Medulla oblongata (tissue), 1 donor: Measurements from ENCODE around the gene SHISA9.

ENCODE experiments used
- DNase-seq: peaks from one replicate; pipeline ENCODE4 v3.0.0-alpha.2; 2015; ENCODE audit errors: extremely low spot score

Gene SHISA9

DNA sequence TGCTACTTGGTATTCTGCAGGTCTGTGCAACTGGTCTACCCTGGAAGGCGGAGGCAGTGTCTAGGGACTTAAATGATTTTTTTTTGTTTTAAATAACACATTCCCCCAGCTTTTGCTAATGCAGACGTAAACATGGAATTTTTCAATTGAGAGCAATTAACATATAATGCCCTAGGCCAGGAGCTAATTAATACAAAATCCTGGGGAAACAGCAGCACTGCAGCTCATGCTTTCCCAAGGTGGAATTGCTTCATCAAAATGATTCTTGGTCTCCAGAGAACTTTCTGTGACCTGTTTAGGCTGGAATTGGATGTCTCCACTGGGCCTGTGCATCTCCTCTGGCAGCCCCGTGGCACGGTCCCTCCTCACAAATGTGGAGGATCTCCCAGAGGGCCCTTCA is 50.6 kb downstream of the SHISA9 start:
- no peak for DNase-seq

DNA sequence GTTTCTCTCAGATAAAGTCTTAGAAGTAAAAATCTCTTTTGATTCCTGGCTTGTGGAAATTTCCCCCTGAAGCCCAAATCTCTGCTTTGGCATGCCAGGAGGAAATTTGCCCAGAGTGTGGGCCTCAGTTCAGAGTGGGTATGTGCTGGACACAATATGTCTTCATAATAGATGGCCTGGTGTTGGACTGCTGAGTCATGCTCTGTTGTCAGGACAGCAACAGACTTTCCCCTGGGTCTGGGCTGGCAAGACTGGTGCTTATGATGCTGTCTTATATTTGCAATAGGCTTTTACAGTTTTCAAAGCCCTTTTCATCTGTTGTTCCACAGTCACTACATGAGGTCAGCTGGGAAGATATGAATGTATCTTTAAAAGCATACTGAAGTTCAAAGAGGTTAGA is 57.0 kb downstream of the SHISA9 start:
- DNase-seq: no peak

DNA sequence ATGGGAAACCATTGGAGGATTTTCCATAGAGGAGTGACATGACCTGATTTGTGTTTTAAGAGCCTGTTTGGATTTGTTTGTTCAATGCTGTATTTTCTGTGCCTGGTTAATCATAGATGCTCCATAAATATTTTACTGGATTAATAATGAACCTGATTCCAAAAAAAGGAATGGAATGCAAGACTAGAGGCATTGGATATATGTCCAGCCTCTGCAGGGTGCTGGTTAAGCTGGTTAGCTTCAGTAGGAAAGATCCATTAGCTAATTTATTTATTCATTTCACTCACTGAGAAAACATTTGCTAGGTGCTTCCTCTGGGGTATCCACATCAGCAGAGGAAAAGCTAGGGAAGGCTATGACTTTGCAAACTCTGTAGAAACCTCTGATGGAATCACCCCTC is 57.7 kb downstream of the SHISA9 start:
- no peak for DNase-seq

DNA sequence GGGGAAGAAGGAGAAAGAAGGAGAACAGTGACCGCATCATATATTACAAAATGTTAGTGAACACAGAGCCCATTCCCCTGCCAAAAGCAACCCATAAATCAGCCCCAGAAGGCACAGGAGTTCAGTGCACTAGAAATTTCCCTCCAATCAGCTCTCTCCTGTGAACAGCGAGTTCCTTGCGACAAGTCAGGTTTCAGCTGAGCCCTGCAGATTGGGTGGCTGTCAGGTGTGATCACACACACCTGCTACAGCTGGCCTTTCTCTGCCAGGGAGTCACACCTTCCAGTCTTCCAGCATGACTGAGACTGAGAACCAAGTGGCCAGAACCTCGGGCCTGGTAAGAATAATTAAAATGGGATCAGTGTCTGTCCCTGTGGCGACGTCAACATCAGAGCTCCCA is 60.2 kb downstream of the SHISA9 start:
- DNase-seq: no peak

DNA sequence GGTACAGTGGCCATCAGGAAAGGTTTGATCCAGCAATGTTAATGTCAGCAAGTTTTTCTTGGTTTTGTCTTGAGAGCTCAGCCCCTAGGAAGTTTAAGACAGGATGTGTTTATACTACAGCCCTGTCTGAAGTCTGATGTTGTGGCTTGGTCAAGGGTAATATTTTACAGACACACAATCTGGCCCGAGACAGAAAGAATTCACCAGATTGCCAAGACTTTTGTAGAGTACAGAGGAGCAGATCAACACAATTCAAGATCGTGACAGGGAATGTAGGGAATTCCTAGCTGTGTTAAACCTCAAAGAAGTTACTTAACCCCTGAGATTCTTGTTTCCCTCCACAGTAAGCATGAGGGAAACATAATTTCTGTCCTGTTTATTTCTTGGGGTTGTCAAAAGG is 63.1 kb downstream of the SHISA9 start:
- no peak for DNase-seq

DNA sequence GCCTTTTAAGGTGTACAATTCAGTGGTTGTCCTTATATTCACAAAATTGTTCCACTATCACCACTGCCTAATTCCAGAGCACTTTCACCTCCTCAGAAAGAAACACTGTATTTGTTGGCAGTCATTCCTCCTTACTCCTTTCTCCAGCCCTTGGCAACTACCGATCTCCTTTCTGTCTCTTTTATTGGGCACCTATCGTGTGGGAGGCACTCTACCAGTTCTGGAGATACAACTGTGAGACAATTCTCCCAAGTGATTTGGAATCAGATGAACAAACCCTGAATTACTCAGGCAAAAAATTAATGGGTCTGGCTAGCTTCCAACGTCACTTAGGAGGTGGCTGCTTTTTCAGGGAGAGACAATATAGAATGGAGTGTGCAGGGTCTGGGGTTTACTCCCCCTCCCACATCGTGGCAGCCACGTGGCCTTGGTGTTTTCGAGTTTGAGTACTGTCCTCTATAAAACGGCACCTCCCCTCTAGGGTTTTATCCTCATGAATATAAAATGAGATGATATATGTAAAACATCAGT is 63.9 kb downstream of the SHISA9 start:
- DNase-seq: no peak

DNA sequence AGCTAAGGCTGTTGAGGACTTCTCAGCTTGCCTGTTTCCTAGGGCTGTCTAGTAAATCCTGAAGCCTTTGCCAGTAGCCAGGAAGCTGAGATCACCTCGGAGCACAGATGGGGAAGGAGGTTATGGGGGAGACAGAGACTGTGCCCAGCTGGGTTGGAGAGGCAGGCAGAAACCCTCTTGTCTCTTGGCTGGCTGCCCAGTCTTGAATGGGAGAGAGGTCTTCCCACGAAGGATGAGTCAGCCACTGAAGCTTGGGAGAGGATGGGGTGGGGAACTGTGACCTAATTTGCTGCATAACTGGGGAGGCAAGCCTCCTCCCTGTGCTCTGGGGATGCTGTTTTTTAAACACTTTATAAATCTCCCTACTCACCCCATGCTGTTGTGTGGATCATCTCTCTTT is 69.8 kb downstream of the SHISA9 start:
- DNase-seq: peak; percentile 14

DNA sequence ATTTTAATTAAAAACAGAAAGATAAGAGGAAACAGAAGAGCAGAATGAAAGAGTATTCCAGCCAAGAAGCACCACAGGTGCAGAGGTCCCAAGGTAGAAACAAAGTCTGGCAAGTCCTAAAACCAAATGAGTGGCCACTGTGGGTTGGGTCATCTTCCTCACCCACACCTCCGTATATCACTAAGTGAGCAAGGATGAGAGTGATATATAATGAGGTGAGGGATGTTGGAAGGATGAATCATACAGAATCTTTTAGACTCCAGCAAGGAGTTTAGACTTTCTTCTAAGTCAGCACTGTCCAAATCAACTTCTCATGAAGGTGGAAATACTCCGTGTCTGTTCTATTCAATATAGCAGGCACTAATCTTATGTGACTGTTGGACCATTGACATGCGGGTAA is 70.8 kb downstream of the SHISA9 start:
- no peak for DNase-seq

DNA sequence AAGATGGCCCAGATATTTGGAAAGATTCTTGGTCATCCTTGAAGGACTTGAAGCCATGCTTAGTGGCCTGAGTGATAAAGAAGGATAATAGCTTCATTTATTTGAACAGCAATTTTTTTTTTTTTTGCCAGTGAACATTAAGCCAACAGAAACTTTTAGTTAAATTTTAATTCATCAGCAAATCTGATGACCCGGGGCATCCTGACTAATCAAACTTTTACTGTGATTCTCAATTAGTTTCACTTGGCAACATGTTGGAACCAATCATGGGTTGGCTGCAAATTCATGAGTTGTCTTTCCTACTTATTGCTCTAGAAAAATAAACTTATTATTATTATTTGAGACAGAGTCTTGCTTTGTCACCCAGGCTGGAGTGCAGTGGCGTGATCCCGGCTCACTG is 74.4 kb downstream of the SHISA9 start:
- DNase-seq: no peak

DNA sequence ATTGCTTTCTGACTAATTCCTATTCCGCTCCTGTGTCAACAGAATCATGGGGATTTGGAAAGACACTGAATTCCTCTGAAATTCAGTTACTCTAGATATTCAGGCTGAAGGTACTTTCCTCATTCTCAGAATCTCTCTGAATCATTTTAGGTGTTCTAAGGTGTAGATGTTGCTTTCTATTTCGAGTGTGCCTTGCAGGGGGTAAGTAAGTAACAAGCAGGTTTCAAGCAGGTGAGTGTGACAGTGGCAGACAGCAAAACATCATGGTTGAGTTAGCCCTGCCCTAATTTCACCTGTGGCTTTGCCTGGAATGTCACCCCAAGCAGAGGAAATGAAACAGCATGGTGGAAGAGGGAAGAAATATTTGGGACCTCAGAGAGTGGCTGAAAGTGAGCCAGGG is 75.1 kb downstream of the SHISA9 start:
- DNase-seq: no peak

DNA sequence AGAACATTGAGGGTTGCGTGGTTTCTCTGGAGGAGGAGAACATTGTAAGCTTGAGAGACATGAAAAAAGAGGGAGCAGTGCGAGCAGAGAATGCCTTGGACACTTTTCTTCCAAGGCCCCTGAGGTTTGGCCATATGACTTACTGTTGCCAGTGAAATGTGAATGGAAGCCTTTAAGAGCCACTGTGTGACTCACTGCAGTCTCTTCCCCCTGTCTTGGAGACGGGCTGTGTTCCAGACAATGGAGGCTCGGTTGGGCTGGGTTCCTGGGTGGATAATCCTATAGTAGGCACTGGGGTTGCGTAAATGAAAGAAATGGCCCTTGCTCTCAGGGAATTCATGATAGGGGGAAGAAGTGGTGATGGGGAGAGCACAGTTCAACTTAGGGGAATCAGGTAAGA is 75.5 kb downstream of the SHISA9 start:
- DNase-seq: no peak

DNA sequence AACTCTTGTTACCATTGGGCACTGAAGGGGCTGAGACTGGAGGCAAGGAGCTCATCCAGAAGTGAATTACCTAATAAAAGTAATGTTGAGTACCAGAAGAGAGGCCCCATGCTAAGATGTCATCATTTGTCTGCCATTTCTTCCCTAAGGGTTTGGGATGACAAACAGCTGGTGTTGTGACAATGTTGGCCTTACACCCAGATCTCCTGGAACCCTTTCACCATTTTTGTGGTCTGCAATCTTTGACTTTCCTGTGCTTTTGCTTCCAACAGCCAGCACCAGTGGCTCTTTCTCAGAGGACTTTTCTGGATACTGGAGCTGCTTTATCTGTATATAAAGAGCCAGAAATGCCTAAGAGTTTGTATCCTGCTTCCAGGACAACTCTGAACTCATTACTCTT is 84.1 kb downstream of the SHISA9 start:
- DNase-seq: no peak

DNA sequence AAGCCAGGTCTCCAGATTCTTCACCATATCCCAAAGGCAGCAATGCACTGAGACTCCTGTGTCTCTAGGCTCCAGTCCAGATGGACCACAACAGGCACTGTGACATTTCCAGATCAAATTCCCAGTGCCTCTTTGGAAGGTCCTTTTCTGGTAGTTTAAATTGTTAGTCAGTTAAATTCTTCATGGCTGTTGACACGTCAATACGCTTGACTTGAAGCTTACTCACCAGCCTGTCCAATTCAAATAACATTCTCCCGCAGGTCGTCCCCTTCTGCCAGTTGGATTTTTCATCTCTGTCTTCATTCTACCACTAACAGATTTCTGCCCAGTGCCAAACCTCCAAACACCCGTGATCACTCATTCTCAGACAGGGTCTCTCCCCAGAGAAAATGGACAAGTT is 86.7 kb downstream of the SHISA9 start:
- DNase-seq: no peak

DNA sequence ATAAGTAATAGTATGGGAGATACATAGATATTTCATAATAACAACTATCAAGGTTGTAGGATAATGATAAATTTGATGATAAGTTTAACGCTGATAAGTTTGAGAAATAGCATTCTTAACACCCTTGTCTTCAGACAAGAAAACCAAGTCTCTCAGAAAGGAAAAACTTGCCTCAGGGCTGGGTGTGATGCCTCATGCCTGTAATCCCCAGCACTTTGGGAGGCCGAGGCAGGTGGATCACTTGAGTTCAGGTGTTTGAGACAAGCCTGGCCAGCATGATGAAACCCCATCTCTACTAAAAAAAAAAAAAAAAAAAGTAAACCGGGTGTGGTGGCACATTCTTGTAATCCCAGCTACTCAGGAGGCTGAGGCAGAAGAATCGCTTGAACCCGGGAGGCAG is 90.7 kb downstream of the SHISA9 start:
- no peak for DNase-seq

DNA sequence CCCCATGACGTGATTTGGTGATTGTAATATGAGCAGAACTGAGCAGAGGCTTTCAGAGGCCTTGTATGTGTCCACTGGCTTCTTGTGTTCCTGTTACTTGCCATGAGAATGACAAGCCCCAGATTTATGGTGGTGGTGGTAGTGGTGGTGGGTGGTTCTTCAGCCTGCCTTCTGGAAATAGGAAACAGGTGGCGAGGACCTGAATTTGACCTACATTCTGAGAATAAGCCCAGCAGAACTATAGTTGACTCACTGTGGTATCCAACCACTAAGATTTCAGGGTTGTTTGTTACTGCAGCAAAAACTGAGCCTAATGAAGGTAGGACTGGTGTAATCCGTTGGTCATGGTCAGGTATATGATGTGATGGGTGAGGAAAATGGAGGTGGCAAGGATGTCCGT is 93.0 kb downstream of the SHISA9 start:
- no peak for DNase-seq

DNA sequence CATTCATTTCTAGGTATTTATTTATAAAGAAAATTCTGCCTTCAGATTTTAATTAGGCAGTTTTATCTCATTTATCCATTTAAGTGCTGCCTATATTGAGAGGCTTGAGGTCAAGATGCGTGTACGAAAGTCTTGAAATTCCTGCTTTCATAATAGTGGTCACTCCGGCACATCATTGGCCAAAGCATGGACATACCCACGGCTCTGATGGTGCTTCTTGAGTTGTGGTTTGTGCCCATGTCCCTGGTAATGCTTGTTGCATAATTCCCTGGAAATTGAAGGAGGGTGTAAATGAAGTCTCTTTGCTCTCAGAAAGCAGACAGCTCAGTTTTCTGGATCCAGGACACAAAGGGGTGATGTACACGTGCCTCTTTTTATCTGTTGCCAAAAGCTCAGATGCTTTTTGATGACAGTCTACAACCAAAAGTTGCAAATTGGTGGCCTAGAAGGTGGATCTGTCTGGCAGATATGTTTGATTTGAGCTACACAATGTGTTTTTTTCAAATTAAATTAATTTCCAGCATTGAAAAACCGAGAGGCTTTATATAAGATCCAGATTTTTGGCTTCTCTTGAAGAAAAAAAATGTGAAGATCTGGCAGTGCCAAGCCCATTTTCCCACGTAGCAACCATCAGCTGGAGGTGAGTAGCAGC is 94.4 kb downstream of the SHISA9 start:
- DNase-seq: no peak

DNA sequence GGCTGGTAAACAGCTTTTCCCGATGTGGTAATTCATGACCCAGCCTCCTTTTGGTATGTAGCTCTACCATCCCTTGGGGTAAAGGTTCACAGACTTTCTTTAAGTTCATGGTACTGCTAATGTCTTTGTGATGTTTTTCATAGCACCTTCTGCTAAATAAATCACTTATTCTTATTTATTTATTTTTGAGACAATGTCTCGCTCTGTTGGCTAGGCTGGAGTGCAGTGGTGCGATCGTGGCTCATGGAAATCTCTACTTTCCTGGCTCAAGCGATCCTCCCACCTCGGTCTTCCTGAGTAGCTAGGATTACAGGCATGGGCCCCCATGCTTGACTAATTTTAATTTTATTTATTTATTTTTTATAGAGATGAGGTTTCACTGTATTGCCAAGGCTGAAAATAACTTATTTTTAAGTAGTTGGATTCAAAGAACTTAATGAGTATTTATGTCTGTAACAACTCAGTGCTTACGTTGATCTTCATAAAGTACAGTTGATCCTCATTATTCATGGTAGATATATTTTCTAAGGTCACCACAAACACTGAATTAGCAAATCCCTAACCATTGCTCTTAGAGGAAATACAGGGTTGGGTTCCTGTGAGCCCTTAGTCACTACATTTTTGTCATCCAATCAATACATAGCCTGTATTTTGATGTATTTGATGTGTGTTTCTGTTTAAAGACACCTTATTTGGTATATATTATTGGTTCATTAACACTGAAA is 97.1 kb downstream of the SHISA9 start:
- DNase-seq: no peak

DNA sequence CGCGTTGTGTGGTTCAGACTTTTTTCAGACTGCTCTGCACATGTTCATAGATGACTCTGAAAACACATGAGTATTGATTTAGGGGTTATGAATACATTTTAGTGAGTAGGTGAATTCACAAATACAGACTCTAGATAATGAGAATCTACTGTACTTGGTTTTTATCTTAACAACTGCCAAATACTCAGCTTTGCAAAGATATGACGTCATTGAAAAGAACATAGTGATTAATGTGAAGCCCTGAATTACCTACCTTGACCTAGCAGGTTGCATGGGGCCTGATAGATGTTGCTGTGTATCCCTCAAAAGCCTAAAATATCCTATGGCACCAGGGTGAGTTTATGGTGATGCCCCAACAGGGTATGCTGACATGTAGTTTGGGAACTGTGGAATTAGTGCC is 98.0 kb downstream of the SHISA9 start:
- DNase-seq: no peak

DNA sequence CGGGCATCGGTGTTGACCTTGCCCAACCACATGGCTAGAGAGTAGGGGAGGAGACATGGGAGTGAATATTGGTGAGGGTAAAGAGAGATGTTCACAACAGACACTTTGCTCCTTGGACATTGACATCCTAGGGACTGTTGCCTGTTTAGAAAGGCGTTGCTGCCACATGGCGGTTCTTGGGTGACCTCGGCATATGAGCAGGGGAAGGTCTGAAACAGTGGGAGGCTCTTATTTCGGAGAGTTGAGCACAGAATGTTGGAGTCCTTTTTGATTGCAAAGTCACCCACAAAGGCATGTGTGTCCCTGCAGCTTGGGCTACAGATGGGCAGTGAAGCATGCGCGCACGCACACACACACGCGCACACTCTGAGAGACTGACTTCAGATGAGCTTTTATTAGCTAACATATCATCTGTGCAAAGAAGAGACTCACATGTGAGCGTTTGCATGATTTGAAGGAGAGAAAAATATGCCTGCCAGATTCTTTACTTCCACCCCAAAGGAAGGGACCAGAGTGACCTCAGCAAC is 104.4 kb downstream of the SHISA9 start:
- no peak for DNase-seq

DNA sequence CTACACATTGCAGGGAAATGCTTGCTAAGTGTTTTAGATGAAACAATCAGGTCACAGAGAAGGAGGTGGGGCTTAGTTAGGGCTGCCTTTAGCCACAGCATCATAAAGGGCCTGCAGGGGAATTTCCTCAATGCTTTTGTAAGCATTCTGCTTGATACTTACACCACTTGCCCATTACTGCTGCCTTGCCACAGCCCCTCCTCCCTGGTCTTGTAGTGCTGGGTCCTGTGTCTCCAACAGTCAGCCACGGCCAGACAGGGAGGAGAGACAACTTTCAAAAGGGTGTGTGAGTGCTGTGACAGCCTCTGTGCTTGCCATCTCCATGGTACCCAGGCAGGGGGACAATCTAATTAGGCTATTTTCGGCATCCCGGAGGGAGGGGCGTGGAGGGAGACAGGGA is 111.2 kb downstream of the SHISA9 start:
- no peak for DNase-seq

DNA sequence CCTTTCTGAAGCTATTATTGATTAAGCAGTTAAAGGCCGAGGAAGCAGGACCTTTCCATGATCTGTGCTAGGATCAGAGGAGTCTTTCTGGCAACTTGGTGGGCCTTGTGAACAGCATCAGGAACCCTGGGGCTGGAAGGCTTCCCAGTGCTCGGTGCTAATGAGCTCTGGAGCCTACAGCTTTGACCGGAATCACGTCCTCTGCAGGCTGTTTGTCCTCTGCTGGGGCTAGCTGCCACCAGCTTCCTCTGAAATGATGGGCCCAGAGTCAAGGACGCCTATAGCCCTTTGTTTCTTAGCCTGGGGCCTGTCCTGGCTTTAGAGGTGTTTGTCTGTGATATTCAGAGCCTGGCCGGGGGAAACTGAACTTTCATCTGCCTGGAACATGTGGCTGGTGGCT is 111.6 kb downstream of the SHISA9 start:
- DNase-seq: no peak

DNA sequence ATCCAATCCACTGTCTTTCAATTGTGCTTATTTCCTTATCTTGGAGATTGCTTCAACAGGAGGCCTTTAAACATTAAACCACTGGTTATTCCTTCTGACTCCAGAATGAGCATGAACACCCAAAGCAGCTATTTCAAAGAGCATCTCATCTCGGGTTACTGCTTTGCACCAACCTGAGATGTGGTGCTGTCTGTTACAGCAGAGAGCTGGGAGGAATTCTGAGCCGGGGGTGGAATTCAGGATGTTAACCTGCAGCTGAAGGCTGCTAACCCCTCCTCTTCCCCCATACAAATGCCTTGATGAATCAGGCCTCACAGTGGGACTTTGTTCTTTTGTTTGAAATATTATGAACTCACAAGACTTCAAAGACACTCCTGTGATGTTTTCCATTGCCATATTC is 113.1 kb downstream of the SHISA9 start:
- DNase-seq: no peak

DNA sequence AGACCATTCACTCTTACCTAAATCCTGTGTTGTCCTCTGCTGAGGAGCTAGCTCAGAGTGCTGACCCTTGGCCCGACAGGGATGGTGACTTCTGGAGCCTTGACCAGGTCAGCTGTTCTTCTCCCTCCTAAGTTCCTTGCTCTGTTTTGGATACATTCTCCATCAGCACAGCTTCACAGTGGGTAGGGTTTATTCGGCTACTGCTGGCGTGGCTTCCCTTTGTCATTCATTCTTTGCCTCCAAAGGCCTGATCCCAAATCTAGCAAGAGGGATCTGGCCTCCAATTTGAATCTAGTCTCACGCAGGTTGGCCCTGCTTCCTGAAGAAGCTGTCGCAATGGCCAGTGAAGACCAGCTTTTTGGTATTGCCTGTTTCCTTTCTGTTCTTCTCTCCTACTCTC is 116.6 kb downstream of the SHISA9 start:
- no peak for DNase-seq
